Measurements from ENCODE around the gene MSMP. TPM values are rescaled to one million over a fixed set of nuclear protein-coding genes. Genes with fewer than 3 reads are reported as not detected.

The MSMP gene
- polyA plus RNA-seq, 1 donor = not detected

Other genes with a start within 250 kb of the MSMP start
- gene TESK1, start 149.0 kb downstream of the MSMP start, polyA plus RNA-seq (ENCODE audit: insufficient read length) = 39.3 TPM
- gene CD72, start 135.9 kb downstream of the MSMP start, polyA plus RNA-seq (ENCODE audit: insufficient read length) = 3.6 TPM
- 0.32 TPM for gene SIT1, start 103.3 kb downstream of the MSMP start, polyA plus RNA-seq (ENCODE audit: insufficient read length)
- not detected for gene RMRP, start 96.3 kb downstream of the MSMP start, polyA plus RNA-seq (ENCODE audit: insufficient read length)
- 12.6 TPM for gene CCDC107, start 96.0 kb downstream of the MSMP start, polyA plus RNA-seq (ENCODE audit: insufficient read length)
- 15.4 TPM for gene ARHGEF39, start 89.1 kb downstream of the MSMP start, polyA plus RNA-seq (ENCODE audit: insufficient read length)
- 0.58 TPM for gene CA9, start 80.3 kb downstream of the MSMP start, polyA plus RNA-seq (ENCODE audit: insufficient read length)
- 146 TPM for gene TPM2, start 64.4 kb downstream of the MSMP start, polyA plus RNA-seq (ENCODE audit: insufficient read length)
- gene TLN1, start 22.1 kb downstream of the MSMP start, polyA plus RNA-seq (ENCODE audit: insufficient read length) = 156 TPM
- 37.8 TPM for gene CREB3, start 21.6 kb downstream of the MSMP start, polyA plus RNA-seq (ENCODE audit: insufficient read length)
- gene GBA2, start 5.0 kb downstream of the MSMP start, polyA plus RNA-seq (ENCODE audit: insufficient read length) = 138 TPM
- gene RGP1, start 5.0 kb downstream of the MSMP start, polyA plus RNA-seq (ENCODE audit: insufficient read length) = 32.2 TPM
- gene NPR2, start 37.3 kb upstream of the MSMP start, polyA plus RNA-seq (ENCODE audit: insufficient read length) = 36.8 TPM
- gene SPAG8, start 58.0 kb upstream of the MSMP start, polyA plus RNA-seq (ENCODE audit: insufficient read length) = 10.4 TPM
- gene HINT2, start 60.8 kb upstream of the MSMP start, polyA plus RNA-seq (ENCODE audit: insufficient read length) = 49.7 TPM
- gene FAM221B, start 74.5 kb upstream of the MSMP start, polyA plus RNA-seq (ENCODE audit: insufficient read length) = 0.40 TPM
- gene TMEM8B, start 75.0 kb upstream of the MSMP start, polyA plus RNA-seq (ENCODE audit: insufficient read length) = 27.7 TPM
- not detected for gene OR13J1, start 116.1 kb upstream of the MSMP start, polyA plus RNA-seq (ENCODE audit: insufficient read length)
- 0.30 TPM for gene HRCT1, start 151.9 kb upstream of the MSMP start, polyA plus RNA-seq (ENCODE audit: insufficient read length)
- 1.4 TPM for gene SPAAR, start 155.2 kb upstream of the MSMP start, polyA plus RNA-seq (ENCODE audit: insufficient read length)
- not detected for gene OR2S2, start 203.9 kb upstream of the MSMP start, polyA plus RNA-seq (ENCODE audit: insufficient read length)

Measured in left kidney (tissue), 1 donor.